Suprapubic skin (tissue), 4 donors: ENCODE measurements around the gene TBX19. TPM values are rescaled to one million over a fixed set of nuclear protein-coding genes. Genes with fewer than 3 reads are reported as not detected.

ENCODE experiments used
- DNase-seq, 2 donors: peaks; one replicate each; pipeline ENCODE4 v3.0.0-alpha.2; 2019; ENCODE audit warnings: low spot score in 2 of 2
- H3K27ac ChIP-seq: fragments of 200-600 bp; sonication (generic); one replicate; pipeline ENCODE4 v1.5.1; 2019
- H3K27me3 ChIP-seq: fragments of 200-600 bp; sonication (generic); one replicate; pipeline ENCODE4 v1.5.1; 2019
- H3K36me3 ChIP-seq: fragments of 200-600 bp; sonication (generic); one replicate; pipeline ENCODE4 v1.5.1; 2019
- H3K4me1 ChIP-seq: fragments of 200-600 bp; sonication (generic); one replicate; pipeline ENCODE4 v1.5.1; 2019
- H3K4me3 ChIP-seq: fragments of 200-600 bp; sonication (generic); one replicate; pipeline ENCODE4 v1.5.1; 2019; ENCODE audit warnings: mild to moderate bottlenecking
- H3K9me3 ChIP-seq: fragments of 200-600 bp; sonication (generic); one replicate; pipeline ENCODE4 v1.5.1; 2019
- CTCF ChIP-seq, 2 donors: fragments of 200-600 bp in 1 of 2; fragments of 450-650 bp in 1 of 2; sonication (generic) in 1 of 2; IDR thresholded peaks; one replicate each; pipeline ENCODE4 v1.5.1; 2016 to 2019; ENCODE audit warnings: antibody characterized with exemption in 2 of 2, mild to moderate bottlenecking in 1 of 2, moderate library complexity in 1 of 2
- EP300 ChIP-seq: sonication (generic); formaldehyde crosslinking; IDR thresholded peaks from one replicate; pipeline ENCODE4 v1.6.1; 2017; ENCODE audit warnings: antibody characterized with exemption
- POLR2A ChIP-seq, 2 donors: fragments of 450-650 bp; IDR thresholded peaks; one replicate each; pipeline ENCODE4 v1.6.1; 2017; ENCODE audit warnings: antibody characterized with exemption in 2 of 2, mild to moderate bottlenecking in 2 of 2, moderate library complexity in 2 of 2
- POLR2AphosphoS5 ChIP-seq, 3 donors: sonication (generic); formaldehyde crosslinking; IDR thresholded peaks; one replicate each; pipeline ENCODE4 v1.6.1; 2017; ENCODE audit warnings: antibody characterized with exemption in 3 of 3
- WGBS: methylation state at CpG from one replicate; pipeline ENCODE4 v1.1.5; 2018; 5-methylcytosine and 5-hydroxymethylcytosine counted together
- total RNA-seq, 4 donors: library from RNA; depleted of rRNA; stranded (reverse); fragments of >200 nt; gene quantifications; one replicate each; pipeline ENCODE4 v1.1.0, GENCODE V29; 2016

The TBX19 gene
- total RNA-seq, 4 donors from 2014 or later = 1.8 to 6.7 (median 2.8) TPM

GRCh38 chr1:168335500-168335899 lies 54.8 kb downstream of the TBX19 start:
- DNase-seq = no peak
- no peaks in the 10 kb centered on the region for H3K4me1 ChIP-seq
- no peak for TF ChIP-seq EP300
- no peak for TF ChIP-seq POLR2AphosphoS5 (IDR thresholded peaks at IDR 0.05)
- TF ChIP-seq POLR2A (IDR thresholded peaks at IDR 0.05) = no peak
- TF ChIP-seq CTCF (IDR thresholded peaks at IDR 0.05) = no peak
- H3K9me3 ChIP-seq = no peaks in the 10 kb centered on the region
- H3K36me3 ChIP-seq = no peaks in the 10 kb centered on the region
- no peak overlapping the region for H3K4me3 ChIP-seq
- no peak overlapping the region for H3K27ac ChIP-seq
- H3K27me3 ChIP-seq = no peaks in the 10 kb centered on the region
- WGBS = 19% methylated on average over 1 of the region's 1 CpG

- H3K36me3 ChIP-seq = no peaks in the 10 kb centered on the region
- no peak overlapping the region for H3K27ac ChIP-seq
- H3K4me1 ChIP-seq = peaks cover 10% of the 10 kb centered on the region
- 89% methylated on average over 13 of the region's 13 CpGs for WGBS
- H3K4me3 ChIP-seq = no peak overlapping the region
- no peaks in the 10 kb centered on the region for H3K9me3 ChIP-seq
- DNase-seq = no peak
- no peaks in the 10 kb centered on the region for H3K27me3 ChIP-seq
- no peak for TF ChIP-seq EP300
- TF ChIP-seq POLR2AphosphoS5 (IDR thresholded peaks at IDR 0.05) = no peak
- TF ChIP-seq POLR2A (IDR thresholded peaks at IDR 0.05) = no peak
- no peak for TF ChIP-seq CTCF (IDR thresholded peaks at IDR 0.05)
Observed at GRCh38 chr1:168338589-168339503, 58.2 kb downstream of the TBX19 start.

GRCh38 chr1:168340781-168341482 lies 60.3 kb downstream of the TBX19 start:
- Histone ChIP-seq H3K4me1 (peaks cover 13% of the 10 kb centered on the region), H3K36me3 (no peaks in the 10 kb centered on the region), H3K27me3 (no peaks in the 10 kb centered on the region), H3K4me3 (no peak overlapping the region), H3K27ac (no peak overlapping the region), H3K9me3 (no peaks in the 10 kb centered on the region)
- TF ChIP-seq CTCF (IDR thresholded peaks at IDR 0.05) (no peak), POLR2AphosphoS5 (IDR thresholded peaks at IDR 0.05) (no peak), EP300 (no peak), POLR2A (IDR thresholded peaks at IDR 0.05) (no peak)
- DNase-seq = no peak
- WGBS = 78% methylated on average over 3 of the region's 3 CpGs

GRCh38 chr1:168341483-168341975 lies 60.9 kb downstream of the TBX19 start:
- H3K4me1 ChIP-seq = peaks cover 13% of the 10 kb centered on the region
- TF ChIP-seq POLR2AphosphoS5 (IDR thresholded peaks at IDR 0.05) (no peak), CTCF (IDR thresholded peaks at IDR 0.05) (no peak), EP300 (no peak)
- no peak for DNase-seq
- 74% methylated on average over 3 of the region's 3 CpGs for WGBS
- H3K4me3 ChIP-seq = no peak overlapping the region
- H3K27me3 ChIP-seq = no peaks in the 10 kb centered on the region
- H3K9me3 ChIP-seq = no peaks in the 10 kb centered on the region
- H3K27ac ChIP-seq = no peak overlapping the region
- no peaks in the 10 kb centered on the region for H3K36me3 ChIP-seq
